RKO (cell line): ENCODE data around the gene DIP2C.

Experiments used
- DNase-seq: peaks from one replicate; pipeline ENCODE4 v3.0.0-alpha.2; 2016; ENCODE audit warnings: low spot score

The DIP2C gene

GRCh38 chr10:443459-443858, 246.0 kb downstream of the DIP2C start:
- DNase-seq, result no peak

GRCh38 chr10:442209-442608, 247.3 kb downstream of the DIP2C start:
- no peak for DNase-seq

- no peak for DNase-seq
These were observed 247.8 kb downstream of the DIP2C start for GRCh38 chr10:441659-442058.

GRCh38 chr10:440127-440526, 249.3 kb downstream of the DIP2C start:
- no peak for DNase-seq

GRCh38 chr10:437698-438490, 251.6 kb downstream of the DIP2C start:
- DNase-seq, result no peak

- DNase-seq, result no peak
These were observed 252.4 kb downstream of the DIP2C start for GRCh38 chr10:436911-437665.

GRCh38 chr10:436013-436697, 253.3 kb downstream of the DIP2C start:
- DNase-seq, result no peak

GRCh38 chr10:435397-435796, 254.1 kb downstream of the DIP2C start:
- DNase-seq, result no peak

GRCh38 chr10:429696-430095, 259.8 kb downstream of the DIP2C start:
- no peak for DNase-seq

- DNase-seq, result no peak
These were observed 261.5 kb downstream of the DIP2C start for GRCh38 chr10:427761-428519.

- peak; percentile 57 for DNase-seq
These were observed 264.1 kb downstream of the DIP2C start for GRCh38 chr10:425365-425764.

- peak; percentile 24 for DNase-seq
These were observed 264.7 kb downstream of the DIP2C start for GRCh38 chr10:424724-425123.

- DNase-seq, result no peak
These were observed 266.3 kb downstream of the DIP2C start for GRCh38 chr10:423178-423577.

- no peak for DNase-seq
These were observed 266.8 kb downstream of the DIP2C start for GRCh38 chr10:422675-423074.

GRCh38 chr10:422241-422640, 267.2 kb downstream of the DIP2C start:
- DNase-seq, result no peak

- DNase-seq, result no peak
These were observed 268.3 kb downstream of the DIP2C start for GRCh38 chr10:421170-421569.

GRCh38 chr10:420154-421121, 269.0 kb downstream of the DIP2C start:
- no peak for DNase-seq

- no peak for DNase-seq
These were observed 270.6 kb downstream of the DIP2C start for GRCh38 chr10:418894-419293.

- no peak for DNase-seq
These were observed 271.2 kb downstream of the DIP2C start for GRCh38 chr10:418226-418625.

GRCh38 chr10:416091-416515, 273.4 kb downstream of the DIP2C start:
- no peak for DNase-seq

- DNase-seq, result no peak
These were observed 275.8 kb downstream of the DIP2C start for GRCh38 chr10:413662-414071.
